H1 (cell line): Measurements from ENCODE around the gene SAP30L.

Experiments
- CTCF ChIP-seq, 3 experiments: IDR thresholded peaks; 1 replicate in 2 of 3; 2 replicates in 1 of 3; pipeline versions ENCODE4 v1.5.1 to v1.6.1; 2011; ENCODE audit warnings: low read length in 3 of 3, mild to moderate bottlenecking in 3 of 3, inconsistent platforms in 2 of 3, low read depth in 1 of 3, moderate library complexity in 1 of 3; ENCODE audit not compliant: insufficient read depth in 1 of 3; ENCODE audit errors: control extremely low read depth in 1 of 3
- MAX ChIP-seq: IDR thresholded peaks from 2 replicates; pipeline ENCODE4 v1.6.1; 2012; ENCODE audit warnings: inconsistent platforms
- RNF2 ChIP-seq: fragments of 200-900, 300-1000 bp; sonication (generic); IDR thresholded peaks from 2 replicates; pipeline ENCODE4 v1.7.1; 2016; ENCODE audit warnings: borderline replicate concordance, low read depth, mild to moderate bottlenecking, antibody characterized with exemption, low read length; ENCODE audit not compliant: poor library complexity, severe bottlenecking; ENCODE audit errors: missing control alignments
- TEAD4 ChIP-seq: IDR thresholded peaks from 2 replicates; pipeline ENCODE4 v1.6.1; 2012; ENCODE audit warnings: low read depth, low read length, inconsistent platforms, mixed read lengths

- no peak for TF ChIP-seq CTCF (IDR thresholded peaks at IDR 0.05; ENCODE audit: control extremely low read depth in 1 of 3, insufficient read depth in 1 of 3, low read depth in 1 of 3, low read length in 3 of 3)
- TF ChIP-seq RNF2, result peak; percentile 62
- no peak for TF ChIP-seq MAX
- no peak for TF ChIP-seq TEAD4
Observed at GRCh38 chr5:154486427-154486866, 40.6 kb downstream of the SAP30L start.
